Myocyte (in vitro differentiated cells): ENCODE data around the gene PNKD. TPM values are rescaled to one million over a fixed set of nuclear protein-coding genes. Genes with fewer than 3 reads are reported as not detected.

Experiments
- DNase-seq: peaks from one replicate; pipeline ENCODE4 v3.0.0-alpha.2; 2012; ENCODE audit warnings: low read depth
- total RNA-seq: library from RNA; depleted of rRNA; stranded (reverse); fragments of >200 nt; gene quantifications from 2 replicates; pipeline ENCODE4 v1.2.3, GENCODE V29; 2014

Gene PNKD
- total RNA-seq, 1 donor from 2014 or later, result 30.6 TPM

GRCh38 chr2:218315397-218315796 lies 45.1 kb downstream of the PNKD start:
- DNase-seq, result no peak

- DNase-seq, result no peak
Observed at GRCh38 chr2:218317303-218317630, 46.9 kb downstream of the PNKD start.

DNA sequence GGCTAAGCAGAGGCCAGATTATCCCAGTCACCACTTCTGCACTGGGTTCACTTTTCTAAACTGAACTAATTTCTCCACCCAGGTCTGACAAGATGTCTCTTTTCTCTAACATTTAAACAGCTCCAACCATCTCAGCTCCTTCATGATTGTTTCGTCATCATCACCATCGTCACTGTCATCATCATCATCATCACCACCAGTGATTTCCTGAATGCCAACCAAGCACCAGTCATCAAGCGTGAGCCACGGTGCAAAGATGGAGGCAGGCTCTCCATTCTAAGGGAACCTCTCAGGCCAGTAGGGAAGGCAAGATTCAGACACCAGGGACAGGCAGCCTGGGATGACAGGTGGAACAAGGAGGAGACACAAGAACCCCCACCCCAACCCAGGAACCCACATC lies 47.5 kb downstream of the PNKD start:
- no peak for DNase-seq

- DNase-seq, result no peak
Observed at GRCh38 chr2:218318241-218318640, 47.9 kb downstream of the PNKD start.

- no peak for DNase-seq
Observed at GRCh38 chr2:218319813-218320365, 49.6 kb downstream of the PNKD start.

DNA sequence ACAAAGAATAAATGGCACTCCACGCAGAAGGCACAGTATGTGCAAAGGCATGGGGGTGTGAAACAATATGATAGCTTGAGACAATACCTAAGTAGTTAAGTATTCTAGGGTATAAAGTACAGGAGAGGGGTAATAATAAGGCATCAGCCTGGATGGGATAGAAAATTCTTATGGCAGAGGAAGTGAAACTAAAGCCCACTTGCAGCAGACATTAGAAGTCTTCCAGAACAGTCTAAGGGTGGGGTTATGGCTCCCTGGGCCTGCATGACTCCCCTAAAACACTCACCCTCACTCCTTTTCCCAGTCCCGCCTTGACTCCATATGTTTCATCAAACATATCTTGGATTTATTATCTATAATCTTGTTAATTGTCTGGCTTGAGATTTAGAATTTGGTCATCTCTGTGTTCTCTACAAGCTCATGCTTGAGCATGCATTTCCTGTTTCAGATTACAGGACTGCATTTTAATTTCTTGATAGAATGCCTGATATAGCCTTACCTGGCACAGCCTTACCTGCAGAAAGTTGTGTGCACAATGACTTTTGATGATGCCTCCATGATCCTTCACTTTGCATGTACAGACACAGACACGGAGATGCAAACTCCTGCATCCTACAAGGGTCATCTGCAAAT lies 50.5 kb downstream of the PNKD start:
- DNase-seq, result no peak

DNA sequence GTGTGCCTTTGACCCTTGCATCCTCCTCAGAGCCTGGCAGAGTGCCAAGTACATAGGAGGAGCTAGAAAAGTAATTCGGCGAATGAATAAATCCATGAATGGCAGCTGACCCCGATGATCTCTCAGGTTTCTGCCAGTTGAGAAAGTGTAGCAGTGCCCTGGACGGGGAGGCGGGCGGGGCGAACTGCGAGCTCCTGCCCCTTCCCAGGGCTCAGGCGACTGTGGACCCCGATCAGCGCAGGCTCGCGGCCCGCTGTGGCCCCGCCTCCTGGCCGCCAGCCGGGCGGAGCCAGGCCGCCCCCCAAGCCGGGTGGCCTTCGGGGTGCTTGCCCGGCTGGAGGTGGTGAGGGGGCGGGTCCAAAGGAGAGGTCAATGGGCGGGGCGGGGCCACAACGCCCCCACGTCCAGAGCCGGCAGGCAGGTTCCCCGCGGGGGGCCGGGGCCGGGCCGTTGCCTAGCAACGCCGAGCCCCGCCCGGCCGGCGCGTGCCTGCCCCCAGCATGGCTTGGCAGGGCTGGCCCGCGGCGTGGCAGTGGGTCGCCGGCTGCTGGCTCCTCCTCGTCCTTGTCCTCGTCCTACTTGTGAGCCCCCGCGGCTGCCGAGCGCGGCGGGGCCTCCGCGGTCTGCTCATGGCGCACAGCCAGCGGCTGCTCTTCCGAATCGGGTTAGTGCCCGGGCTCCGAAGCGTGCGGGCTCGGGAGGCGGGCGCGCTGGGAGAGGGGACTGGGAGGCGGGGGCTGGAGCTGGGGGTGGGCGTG lies 52.6 kb downstream of the PNKD start:
- peak; percentile 70 for DNase-seq

- DNase-seq, result peak; percentile 35
Observed at GRCh38 chr2:218323526-218324472, 53.5 kb downstream of the PNKD start.

DNA sequence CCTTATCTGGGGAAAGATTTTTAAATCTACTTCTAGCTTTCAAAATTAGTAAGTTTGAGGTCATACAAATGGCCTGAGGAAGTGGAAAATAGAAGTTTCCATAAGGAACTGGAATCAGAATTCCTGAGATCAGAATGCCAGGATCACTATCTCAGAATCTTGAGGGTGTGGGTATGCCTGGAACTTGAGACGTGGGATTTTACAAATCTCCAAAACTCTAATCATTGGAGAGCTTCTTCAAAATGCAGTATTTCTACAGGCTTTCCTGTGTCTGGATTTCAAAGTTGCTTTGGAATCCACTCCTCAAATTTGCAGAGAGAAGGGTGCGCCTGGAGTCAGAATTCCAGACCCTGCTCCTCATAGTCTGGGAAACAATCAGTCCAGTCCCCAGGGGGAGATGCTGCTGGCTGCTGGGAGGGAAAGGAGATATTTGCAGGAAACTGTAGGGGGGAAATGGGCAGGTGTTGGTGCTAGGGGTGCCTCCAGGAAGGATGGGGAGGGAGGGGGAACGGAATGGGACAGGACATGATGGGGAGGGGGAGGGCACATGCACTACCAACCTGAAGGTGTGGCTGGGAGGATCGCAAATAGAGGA lies 55.3 kb downstream of the PNKD start:
- no peak for DNase-seq

GRCh38 chr2:218326315-218326714 lies 56.0 kb downstream of the PNKD start:
- DNase-seq, result no peak

DNA sequence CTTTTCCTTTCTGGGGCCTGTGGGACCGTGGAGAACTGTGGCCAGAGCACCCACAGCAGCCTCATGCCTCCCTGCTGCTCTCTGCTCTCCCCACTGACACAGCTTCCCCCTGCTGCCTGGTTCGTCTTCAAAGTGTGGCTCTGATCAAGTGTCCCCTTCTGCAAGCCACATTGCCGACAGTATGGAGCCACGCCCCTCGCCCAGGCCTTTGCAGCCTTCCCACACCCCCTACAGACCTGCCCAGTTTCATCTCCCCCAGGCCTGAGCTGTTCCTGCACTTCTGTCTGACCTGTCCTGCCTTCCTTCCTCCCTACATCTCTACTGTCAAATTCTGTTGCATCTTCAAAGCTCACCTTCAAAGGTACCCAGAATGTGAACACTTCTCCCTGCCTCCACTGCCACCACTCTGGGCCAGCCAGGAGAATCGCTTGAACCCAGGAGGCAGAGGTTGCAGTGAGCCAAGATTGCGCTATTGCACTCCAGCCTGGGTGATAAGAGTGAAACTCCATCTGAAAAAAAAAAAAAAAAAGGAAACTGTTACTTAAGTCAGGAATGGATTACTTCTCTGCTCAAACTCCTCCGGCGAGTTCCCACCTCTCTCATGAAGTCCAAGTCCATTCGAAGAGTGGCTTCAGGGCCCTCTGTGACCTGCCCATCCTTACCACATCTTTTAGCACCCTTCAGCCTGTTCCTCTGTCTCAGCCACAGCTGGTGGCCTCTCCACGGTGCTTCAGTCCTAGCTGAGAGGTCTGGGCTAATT lies 57.3 kb downstream of the PNKD start:
- no peak for DNase-seq

DNA sequence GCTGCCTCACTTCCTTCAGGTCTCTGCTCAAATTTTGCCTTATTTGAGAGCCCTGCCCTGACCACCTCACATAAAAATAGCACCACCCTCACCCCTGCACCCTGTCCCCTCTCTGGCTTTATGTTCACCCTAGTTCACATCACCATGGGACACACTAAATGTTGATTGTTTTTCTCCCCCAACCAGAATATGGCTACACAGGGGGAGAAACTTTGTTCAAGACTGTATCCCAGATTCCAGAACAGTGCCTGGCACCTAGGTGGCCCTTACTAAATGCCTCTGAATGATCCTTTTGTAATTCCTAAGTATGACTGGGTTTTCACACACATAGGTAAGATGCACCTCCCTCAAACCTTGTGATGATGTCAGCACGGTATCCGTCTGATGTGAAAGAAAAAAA lies 58.0 kb downstream of the PNKD start:
- DNase-seq, result no peak

DNA sequence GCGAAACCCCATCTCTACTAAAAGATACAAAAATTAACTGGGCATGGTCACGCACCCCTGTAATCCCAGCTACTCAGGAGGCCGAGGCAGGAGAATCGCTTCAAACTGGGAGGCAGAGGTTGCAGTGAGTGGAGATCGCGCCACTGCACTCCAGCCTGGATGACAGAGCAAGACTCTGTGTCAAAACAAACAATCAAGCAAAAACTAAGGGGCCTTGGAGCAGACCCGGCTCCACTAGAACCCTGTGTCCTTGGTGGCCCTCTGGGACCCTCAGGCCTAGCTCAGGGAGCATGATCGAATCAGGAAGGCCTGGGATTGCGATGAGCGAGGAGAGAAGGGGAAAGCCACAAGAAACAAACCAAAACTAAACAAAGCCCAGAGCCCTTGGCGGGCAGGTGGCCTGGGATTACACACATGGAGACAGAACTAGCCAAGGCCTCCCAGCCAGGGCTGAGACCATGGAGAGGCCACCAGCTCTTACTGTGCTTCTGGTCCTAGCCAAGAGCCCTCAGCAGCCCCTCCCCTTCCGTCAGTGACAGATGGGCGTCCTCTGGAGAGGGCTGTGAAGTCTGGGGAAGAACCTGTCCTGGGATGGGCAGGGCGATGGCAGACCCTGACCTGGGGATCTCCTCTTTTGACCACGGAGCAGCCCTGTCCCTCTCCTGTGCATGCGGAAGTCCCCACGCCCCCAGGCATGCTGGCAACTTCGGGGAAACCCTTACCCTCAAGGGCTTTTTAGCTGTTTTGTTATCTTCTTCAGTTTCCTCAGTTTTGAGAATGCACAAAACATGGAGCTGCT lies 58.9 kb downstream of the PNKD start:
- DNase-seq, result no peak

GRCh38 chr2:218329826-218330593 lies 59.7 kb downstream of the PNKD start:
- DNase-seq, result peak; percentile 12

DNA sequence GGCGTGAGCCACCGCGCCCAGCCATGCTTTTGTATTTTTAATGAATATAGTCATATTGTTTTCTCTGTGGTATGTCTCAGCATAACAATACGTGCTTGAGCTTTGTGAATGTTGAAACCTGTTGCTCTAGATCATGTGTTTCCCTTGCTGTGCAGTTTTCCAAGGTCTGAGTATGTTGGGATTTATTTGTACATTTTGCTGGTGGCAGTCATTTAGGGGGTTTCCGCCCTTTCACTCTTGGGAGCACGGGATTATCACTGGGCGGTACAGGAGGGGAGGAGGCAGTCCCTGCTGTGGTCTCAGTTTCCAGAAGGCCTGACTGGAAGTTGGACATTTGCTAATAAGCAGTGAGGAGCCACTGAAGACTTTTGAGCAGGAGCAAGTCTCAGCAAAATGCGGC lies 61.4 kb downstream of the PNKD start:
- DNase-seq, result no peak

GRCh38 chr2:218332288-218332687 lies 62.0 kb downstream of the PNKD start:
- no peak for DNase-seq

- no peak for DNase-seq
Observed at GRCh38 chr2:218332920-218333645, 62.8 kb downstream of the PNKD start.

DNA sequence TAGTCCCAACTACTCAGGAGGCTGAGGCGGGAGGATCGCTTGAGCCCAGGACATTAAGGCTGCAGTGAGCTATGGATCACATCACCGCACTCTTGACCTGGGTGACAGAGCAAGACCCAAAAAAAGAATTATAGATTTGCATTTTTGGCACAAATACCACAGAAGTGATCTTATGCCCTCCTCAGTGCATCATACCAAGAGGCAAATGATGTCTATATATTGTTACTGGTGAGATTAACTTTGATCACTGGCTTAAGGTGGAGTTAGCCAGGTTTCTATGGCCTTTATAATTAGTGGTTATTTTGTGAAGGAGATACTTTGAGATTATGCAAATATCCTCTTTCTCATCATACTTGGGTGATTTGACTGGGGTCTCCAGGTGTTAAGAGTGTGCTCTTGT lies 64.2 kb downstream of the PNKD start:
- DNase-seq, result no peak
